ENCODE measurements around the gene MIEF2. TPM values are rescaled to one million over a fixed set of nuclear protein-coding genes. Genes with fewer than 3 reads are reported as not detected.

The MIEF2 gene
- total and polyA plus RNA-seq, 12 donors: 4.1 to 46.6 (median 22.9) TPM

DNA sequence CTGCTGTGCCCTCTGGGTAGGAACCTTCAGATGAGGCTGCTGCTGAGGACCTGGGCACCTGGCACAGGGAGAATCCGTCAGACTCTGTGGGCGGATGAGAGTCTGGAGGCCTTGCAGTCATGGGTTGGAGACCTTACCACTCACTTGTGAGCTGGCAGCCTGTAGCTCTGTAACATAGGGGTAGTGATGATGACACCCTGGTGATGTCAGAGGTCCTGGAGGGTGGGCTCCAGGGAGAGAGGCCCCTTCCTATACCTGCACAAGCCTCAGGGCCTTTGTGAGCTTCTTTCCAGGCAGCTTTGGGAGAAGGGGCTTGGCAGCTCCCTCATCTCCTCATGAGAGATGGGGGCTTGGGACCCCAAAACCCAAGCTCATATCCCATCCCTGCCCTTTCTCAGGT, 1.6 kb downstream of the MIEF2 start:
- TF ChIP-seq, protein P1, sequence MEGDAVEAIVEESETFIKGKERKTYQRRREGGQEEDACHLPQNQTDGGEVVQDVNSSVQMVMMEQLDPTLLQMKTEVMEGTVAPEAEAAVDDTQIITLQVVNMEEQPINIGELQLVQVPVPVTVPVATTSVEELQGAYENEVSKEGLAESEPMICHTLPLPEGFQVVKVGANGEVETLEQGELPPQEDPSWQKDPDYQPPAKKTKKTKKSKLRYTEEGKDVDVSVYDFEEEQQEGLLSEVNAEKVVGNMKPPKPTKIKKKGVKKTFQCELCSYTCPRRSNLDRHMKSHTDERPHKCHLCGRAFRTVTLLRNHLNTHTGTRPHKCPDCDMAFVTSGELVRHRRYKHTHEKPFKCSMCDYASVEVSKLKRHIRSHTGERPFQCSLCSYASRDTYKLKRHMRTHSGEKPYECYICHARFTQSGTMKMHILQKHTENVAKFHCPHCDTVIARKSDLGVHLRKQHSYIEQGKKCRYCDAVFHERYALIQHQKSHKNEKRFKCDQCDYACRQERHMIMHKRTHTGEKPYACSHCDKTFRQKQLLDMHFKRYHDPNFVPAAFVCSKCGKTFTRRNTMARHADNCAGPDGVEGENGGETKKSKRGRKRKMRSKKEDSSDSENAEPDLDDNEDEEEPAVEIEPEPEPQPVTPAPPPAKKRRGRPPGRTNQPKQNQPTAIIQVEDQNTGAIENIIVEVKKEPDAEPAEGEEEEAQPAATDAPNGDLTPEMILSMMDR (IDR thresholded peaks at IDR 0.05): no peak
- TF ChIP-seq POLR2A (IDR thresholded peaks at IDR 0.05): no peak
- intact Hi-C loops (cut with DNase I): no loop called here
- 63 to 76% methylated on average over 2 of the region's 2 CpGs; no CpG with 5 or more reads in 2 of the 4 donors for WGBS, 4 donors
- Histone ChIP-seq H3K4me3 (no peak overlapping the region), H3K27ac (peak overlapping the region in 4 of 5 donors; percentile 91 to 96 (median 93)), H3K27me3 (no peaks in the 10 kb centered on the region), H3K36me3 (replicated peaks in 1 of 2) (peaks cover 0 to 31% of the 10 kb centered on the region in 2 donors), H3K9me3 (replicated peaks in 1 of 3) (no peaks in the 10 kb centered on the region), H3K4me1 (replicated peaks in 1 of 2) (peaks cover 31 to 41% of the 10 kb centered on the region in 2 donors)
- no peak for DNase-seq

DNA sequence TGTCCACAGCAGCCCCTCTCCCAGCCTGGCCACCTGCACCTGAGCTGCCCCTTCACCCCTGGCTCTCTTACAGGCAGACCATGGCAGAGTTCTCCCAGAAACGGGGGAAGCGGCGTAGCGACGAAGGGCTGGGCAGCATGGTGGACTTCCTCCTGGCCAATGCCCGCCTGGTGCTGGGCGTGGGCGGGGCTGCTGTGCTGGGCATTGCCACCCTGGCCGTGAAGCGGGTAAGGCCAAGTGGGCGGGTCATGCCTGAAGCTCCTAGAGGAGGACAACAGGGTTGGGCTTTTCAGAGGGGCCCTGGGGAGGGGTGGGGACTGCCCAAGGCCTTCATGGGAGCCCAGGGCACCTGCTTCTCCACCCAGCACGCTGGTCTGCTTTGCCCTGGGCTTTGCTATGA, 2.2 kb downstream of the MIEF2 start:
- Histone ChIP-seq H3K27me3 (no peaks in the 10 kb centered on the region), H3K27ac (peak overlapping the region in 3 of 5 donors; percentile 92 to 96 (median 94)), H3K9me3 (replicated peaks in 1 of 3) (no peaks in the 10 kb centered on the region), H3K4me1 (replicated peaks in 1 of 2) (peaks cover 26 to 36% of the 10 kb centered on the region in 2 donors), H3K36me3 (replicated peaks in 1 of 2) (peaks cover 0 to 31% of the 10 kb centered on the region in 2 donors), H3K4me3 (no peak overlapping the region)
- peak; percentile 57 to 88 (median 84) for DNase-seq
- 63 to 76% (median 73%) methylated on average over 11 to 12 of the region's 12 CpGs for WGBS, 4 donors
- intact Hi-C loops (cut with DNase I): no loop called here
- TF ChIP-seq, protein P1 (IDR thresholded peaks at IDR 0.05): no peak
- TF ChIP-seq POLR2A (IDR thresholded peaks at IDR 0.05): no peak

DNA sequence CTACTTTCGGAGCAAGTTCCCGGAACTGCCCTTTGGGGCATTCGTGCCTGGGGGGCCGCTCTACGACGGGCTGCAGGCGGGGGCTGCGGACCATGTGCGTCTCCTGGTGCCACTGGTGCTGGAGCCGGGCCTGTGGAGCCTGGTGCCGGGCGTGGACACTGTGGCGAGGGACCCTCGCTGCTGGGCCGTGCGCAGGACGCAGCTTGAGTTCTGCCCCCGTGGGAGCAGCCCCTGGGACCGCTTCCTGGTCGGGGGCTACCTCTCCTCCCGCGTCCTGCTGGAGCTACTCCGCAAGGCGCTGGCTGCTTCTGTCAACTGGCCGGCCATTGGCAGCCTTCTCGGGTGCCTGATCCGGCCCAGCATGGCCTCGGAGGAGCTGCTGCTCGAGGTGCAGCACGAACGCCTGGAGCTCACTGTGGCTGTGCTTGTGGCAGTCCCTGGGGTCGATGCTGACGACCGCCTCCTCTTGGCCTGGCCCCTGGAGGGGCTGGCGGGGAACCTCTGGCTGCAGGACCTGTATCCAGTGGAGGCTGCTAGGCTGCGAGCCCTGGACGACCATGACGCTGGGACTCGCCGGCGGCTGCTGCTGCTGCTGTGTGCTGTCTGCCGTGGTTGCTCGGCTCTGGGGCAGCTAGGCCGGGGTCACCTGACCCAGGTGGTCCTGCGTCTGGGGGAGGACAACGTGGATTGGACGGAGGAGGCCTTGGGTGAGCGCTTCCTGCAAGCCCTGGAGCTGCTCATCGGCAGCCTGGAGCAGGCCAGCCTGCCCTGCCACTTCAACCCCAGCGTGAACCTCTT, 3.6 kb downstream of the MIEF2 start:
- intact Hi-C loops (cut with DNase I): no loop called here
- DNase-seq: no peak
- WGBS, 4 donors: 87 to 91% (median 89%) methylated on average over 10 to 50 of the region's 50 CpGs

DNA sequence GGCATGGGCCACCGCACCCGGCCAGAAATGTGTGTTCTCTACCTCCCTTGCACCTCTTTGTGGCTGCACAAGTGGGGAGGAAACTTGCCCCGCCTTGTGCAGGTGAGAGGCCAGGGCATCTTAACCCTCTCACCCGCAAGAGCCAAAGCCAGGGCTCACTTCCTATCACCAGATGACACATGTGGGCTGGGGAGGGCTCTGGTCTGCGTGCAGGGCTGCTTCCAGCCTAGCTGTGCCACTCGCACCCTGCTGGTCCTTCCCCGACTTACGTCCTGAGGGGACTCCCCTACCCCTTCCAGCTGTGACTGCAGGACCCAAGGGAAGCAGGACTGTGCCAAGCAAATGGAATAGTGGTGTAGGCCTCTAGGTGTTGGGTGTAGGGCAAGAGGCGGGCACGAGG, 6.9 kb downstream of the MIEF2 start:
- Histone ChIP-seq H3K27me3 (no peaks in the 10 kb centered on the region), H3K36me3 (replicated peaks in 1 of 2) (peaks cover 0 to 31% of the 10 kb centered on the region in 2 donors)
- intact Hi-C loops (cut with DNase I): no loop called here

More for the DNA sequence above, 3.6 kb downstream of the MIEF2 start:
- TF ChIP-seq POLR2A (IDR thresholded peaks at IDR 0.05): no peak
- TF ChIP-seq, protein P1 (IDR thresholded peaks at IDR 0.05): no peak
- Histone ChIP-seq H3K4me3 (no peak overlapping the region), H3K4me1 (replicated peaks in 1 of 2) (peaks cover 24 to 35% of the 10 kb centered on the region in 2 donors), H3K9me3 (replicated peaks in 1 of 3) (no peaks in the 10 kb centered on the region), H3K27ac (no peak overlapping the region), H3K36me3 (replicated peaks in 1 of 2) (peaks cover 0 to 31% of the 10 kb centered on the region in 2 donors), H3K27me3 (no peaks in the 10 kb centered on the region)

More for the DNA sequence above, 6.9 kb downstream of the MIEF2 start:
- H3K9me3 ChIP-seq (replicated peaks in 1 of 3): no peaks in the 10 kb centered on the region
- 82 to 95% (median 86%) methylated on average over 6 to 10 of the region's 10 CpGs for WGBS, 4 donors
- H3K27ac ChIP-seq: no peak overlapping the region
- H3K4me3 ChIP-seq: no peak overlapping the region
- no peak for TF ChIP-seq POLR2A (IDR thresholded peaks at IDR 0.05)
- TF ChIP-seq, protein P1 (IDR thresholded peaks at IDR 0.05): no peak
- H3K4me1 ChIP-seq (replicated peaks in 1 of 2): peaks cover 8 to 13% of the 10 kb centered on the region in 2 donors
- DNase-seq: no peak
